ENCODE results near the gene HSPA12A. TPM values are rescaled to one million over a fixed set of nuclear protein-coding genes. Genes with fewer than 3 reads are reported as not detected.

HSPA12A gene
- total RNA-seq, 4 donors from 2014 or later = 125 to 187 (median 147) TPM

- Histone ChIP-seq H3K4me1 (no peaks in the 10 kb centered on the region), H3K27ac (no peak overlapping the region), H3K36me3 (no peaks in the 10 kb centered on the region), H3K27me3 (no peaks in the 10 kb centered on the region), H3K4me3 (no peak overlapping the region), H3K9me3 (peaks cover 0 to 8% (median 0%) of the 10 kb centered on the region in 4 donors)
- 71 to 92% methylated on average over 2 of the region's 2 CpGs for WGBS, 2 donors
- no peak for DNase-seq (ENCODE audit: low spot score in 2 of 2)
- TF ChIP-seq CTCF (IDR thresholded peaks at IDR 0.05) (no peak), POLR2A (IDR thresholded peaks at IDR 0.05) (no peak), EP300 (IDR thresholded peaks at IDR 0.05) (no peak)
Measured at GRCh38 chr10:116655568-116655967, 86.8 kb downstream of the HSPA12A start.

- peaks cover 0 to 16% (median 0%) of the 10 kb centered on the region in 4 donors for H3K9me3 ChIP-seq
Measured at GRCh38 chr10:116654816-116655215, 87.5 kb downstream of the HSPA12A start.

GRCh38 chr10:116653885-116654284 is 88.5 kb downstream of the HSPA12A start:
- no peak overlapping the region for H3K27ac ChIP-seq
- no peaks in the 10 kb centered on the region for H3K4me1 ChIP-seq
- H3K4me3 ChIP-seq = no peak overlapping the region
- WGBS, 2 donors = 77 to 91% methylated on average over 1 of the region's 1 CpG
- TF ChIP-seq EP300 (IDR thresholded peaks at IDR 0.05) (no peak), POLR2A (IDR thresholded peaks at IDR 0.05) (no peak), CTCF (IDR thresholded peaks at IDR 0.05) (no peak)
- no peaks in the 10 kb centered on the region for H3K27me3 ChIP-seq
- H3K36me3 ChIP-seq = no peaks in the 10 kb centered on the region
- H3K9me3 ChIP-seq = peaks cover 0 to 17% (median 0%) of the 10 kb centered on the region in 4 donors
- no peak for DNase-seq (ENCODE audit: low spot score in 2 of 2)

More at GRCh38 chr10:116654816-116655215, 87.5 kb downstream of the HSPA12A start:
- Histone ChIP-seq H3K27ac (no peak overlapping the region), H3K4me1 (no peaks in the 10 kb centered on the region), H3K36me3 (no peaks in the 10 kb centered on the region), H3K4me3 (no peak overlapping the region), H3K27me3 (no peaks in the 10 kb centered on the region)
- WGBS, 2 donors = 40 to 55% methylated on average over 4 of the region's 4 CpGs
- no peak for DNase-seq (ENCODE audit: low spot score in 2 of 2)
- TF ChIP-seq CTCF (IDR thresholded peaks at IDR 0.05) = peak in 1 of 5 experiments; percentile 14
- TF ChIP-seq EP300 (IDR thresholded peaks at IDR 0.05) = no peak

- no peak overlapping the region for H3K27ac ChIP-seq
- no peaks in the 10 kb centered on the region for H3K27me3 ChIP-seq
- WGBS, 2 donors = 84 to 86% methylated on average over 8 of the region's 8 CpGs
- H3K4me1 ChIP-seq = no peaks in the 10 kb centered on the region
- H3K9me3 ChIP-seq = peaks cover 0 to 17% (median 0%) of the 10 kb centered on the region in 4 donors
- H3K4me3 ChIP-seq = no peak overlapping the region
- no peak for TF ChIP-seq CTCF (IDR thresholded peaks at IDR 0.05)
- TF ChIP-seq EP300 (IDR thresholded peaks at IDR 0.05) = no peak
- TF ChIP-seq POLR2A (IDR thresholded peaks at IDR 0.05) = no peak
- H3K36me3 ChIP-seq = no peaks in the 10 kb centered on the region
- DNase-seq (ENCODE audit: low spot score in 2 of 2) = no peak
Measured at GRCh38 chr10:116648903-116649302, 93.5 kb downstream of the HSPA12A start.

- no peaks in the 10 kb centered on the region for H3K4me1 ChIP-seq
- H3K4me3 ChIP-seq = no peak overlapping the region
- no peak for DNase-seq (ENCODE audit: low spot score in 2 of 2)
- no peaks in the 10 kb centered on the region for H3K36me3 ChIP-seq
- no peak overlapping the region for H3K27ac ChIP-seq
- TF ChIP-seq POLR2A (IDR thresholded peaks at IDR 0.05) (no peak), EP300 (IDR thresholded peaks at IDR 0.05) (no peak), CTCF (IDR thresholded peaks at IDR 0.05) (no peak)
- WGBS, 2 donors = 89 to 91% methylated on average over 5 of the region's 5 CpGs
- no peaks in the 10 kb centered on the region for H3K27me3 ChIP-seq
- peaks cover 0 to 17% (median 0%) of the 10 kb centered on the region in 4 donors for H3K9me3 ChIP-seq
Measured at GRCh38 chr10:116646502-116646901, 95.9 kb downstream of the HSPA12A start.
